Activated CD8-positive, alpha-beta T cell treated with anti-CD3 and anti-CD28 coated beads for 36 hours (primary cell): ENCODE data around the gene MOCS3. TPM values are rescaled to one million over a fixed set of nuclear protein-coding genes. Genes with fewer than 3 reads are reported as not detected.

ENCODE experiments used
- ATAC-seq: fragments of 200-7000 bp; cut with Tn5 transposase; one replicate; pipeline ENCODE4 v1.10.0; 2021; ENCODE audit warnings: mild to moderate bottlenecking, moderate library complexity
- CTCF ChIA-PET: fragments of 350-600 bp; sonication (Branson Sonifier 250); formaldehyde crosslinking; loops from one replicate; lab custom pipeline; 2021; ENCODE audit warnings: antibody characterized with exemption; lab: Charles Lee
- POLR2A ChIA-PET: fragments of 350-600 bp; sonication (Branson Sonifier 250); formaldehyde crosslinking; loops from one replicate; lab custom pipeline; 2021; ENCODE audit warnings: antibody characterized with exemption; lab: Charles Lee
- DNase-seq: peaks from one replicate; pipeline ENCODE4 v3.0.0-alpha.2; 2020
- H3K27ac Mint-ChIP-seq: one replicate; pipeline ENCODE4 v1.8.0; 2021; ENCODE audit warnings: mild to moderate bottlenecking, mixed read lengths
- H3K27me3 Mint-ChIP-seq: one replicate; pipeline ENCODE4 v1.8.0; 2021; ENCODE audit warnings: mixed read lengths
- H3K36me3 Mint-ChIP-seq: one replicate; pipeline ENCODE4 v1.8.0; 2021; ENCODE audit warnings: low read depth, mixed read lengths
- H3K4me1 Mint-ChIP-seq: one replicate; pipeline ENCODE4 v1.8.0; 2021; ENCODE audit warnings: low read depth, mixed read lengths
- H3K4me3 Mint-ChIP-seq: one replicate; pipeline ENCODE4 v1.8.0; 2021; ENCODE audit warnings: mild to moderate bottlenecking, moderate library complexity, mixed read lengths
- H3K9me3 Mint-ChIP-seq: one replicate; pipeline ENCODE4 v1.8.0; 2021; ENCODE audit warnings: mixed read lengths
- CTCF ChIP-seq: fragments of 200-600 bp; IDR thresholded peaks from one replicate; pipeline ENCODE4 v1.8.0; 2022; ENCODE audit warnings: antibody characterized with exemption, mild to moderate bottlenecking
- intact Hi-C: fragments of 100-400 bp; cut with micrococcal nuclease; formaldehyde crosslinking; loops from one replicate; pipeline ENCODE4 v1.10.0; 2022
- total RNA-seq, 2 experiments: library from RNA; stranded (reverse); gene quantifications; one replicate each; pipeline ENCODE4 v1.2.3, GENCODE V29; 2021

The MOCS3 gene
- total RNA-seq = 1 to 10 TPM; 4.6 TPM

- intact Hi-C loops = no loop called here
- POLR2A ChIA-PET = interaction anchor here (0.6 to 3.4 kb wide), 20 partner anchors 10 to 642 kb away, joined by 3 to 85 read pairs (median 4); partner anchors contain the start of genes ADNP, BCAS4 and PARD6B
- peaks cover 48% of the 10 kb centered on the region for H3K4me1 Mint-ChIP-seq
Observed at GRCh38 chr20:50958615-50959542, at the start of gene MOCS3. MOCS3 (plus strand) TSS chr20:50958818; CDS start chr20:50958843, 25 bp downstream.

GRCh38 chr20:50909413-50909812 is 49.2 kb upstream of the MOCS3 start:
- Mint-ChIP-seq H3K4me1 (peaks cover 65% of the 10 kb centered on the region), H3K27ac (peak overlapping the region; percentile 47), H3K36me3 (peaks cover 53% of the 10 kb centered on the region), H3K9me3 (no peaks in the 10 kb centered on the region), H3K27me3 (no peaks in the 10 kb centered on the region), H3K4me3 (no peak overlapping the region)
- intact Hi-C loops = no loop called here
- no peak for TF ChIP-seq CTCF
- ChIA-PET CTCF (interaction anchor here (0.9 to 1.9 kb wide), 6 partner anchors 11 to 115 kb away, joined by 3 to 6 read pairs (median 4); partner anchors contain the start of gene BCAS4), POLR2A (interaction anchor here (0.6 to 1.4 kb wide), 3 partner anchors 17 to 591 kb away, joined by 3 to 5 read pairs (median 4); no protein-coding TSS in a partner anchor)
- no peak for DNase-seq
- ATAC-seq = no peak

More at GRCh38 chr20:50958615-50959542, at the start of gene MOCS3:
- H3K9me3 Mint-ChIP-seq = no peaks in the 10 kb centered on the region
- H3K36me3 Mint-ChIP-seq = peaks cover 28% of the 10 kb centered on the region
- DNase-seq (peak; percentile 85), ATAC-seq (peak; percentile 84)
- no peak for TF ChIP-seq CTCF
- peak within 1 kb of the TSS; percentile 100 for H3K27ac Mint-ChIP-seq
- H3K27me3 Mint-ChIP-seq = no peaks in the 10 kb centered on the region
- CTCF ChIA-PET = interaction anchor here (0.6 to 3.5 kb wide), 13 partner anchors 13 to 170 kb away, joined by 3 to 23 read pairs (median 7); partner anchors contain the start of genes ADNP and BCAS4
- H3K4me3 Mint-ChIP-seq = peak within 1 kb of the TSS; percentile 96

- peak overlapping the region; percentile 75 for H3K27ac Mint-ChIP-seq
- no peak for DNase-seq
- no peaks in the 10 kb centered on the region for H3K9me3 Mint-ChIP-seq
- ChIA-PET POLR2A (interaction anchor here (1.0 to 1.7 kb wide), 5 partner anchors 12 to 120 kb away, joined by 3 to 7 read pairs (median 3); partner anchors contain the start of gene BCAS4), CTCF (interaction anchor here (1.3 to 2.5 kb wide), 3 partner anchors 18 to 285 kb away, joined by 3 to 10 read pairs (median 5); partner anchors contain the start of gene BCAS4)
- ATAC-seq = no peak
- no peaks in the 10 kb centered on the region for H3K27me3 Mint-ChIP-seq
- peaks cover 46% of the 10 kb centered on the region for H3K36me3 Mint-ChIP-seq
- TF ChIP-seq CTCF = no peak
- H3K4me1 Mint-ChIP-seq = peaks cover 66% of the 10 kb centered on the region
- intact Hi-C loops = no loop called here
- no peak overlapping the region for H3K4me3 Mint-ChIP-seq
Observed at GRCh38 chr20:50911030-50911429, 47.6 kb upstream of the MOCS3 start.

- H3K36me3 Mint-ChIP-seq = peaks cover 48% of the 10 kb centered on the region
Observed at GRCh38 chr20:50911716-50912115, 46.9 kb upstream of the MOCS3 start.

More at GRCh38 chr20:50911716-50912115, 46.9 kb upstream of the MOCS3 start:
- peak; percentile 45 for ATAC-seq
- no peak for TF ChIP-seq CTCF
- no peak for DNase-seq
- ChIA-PET CTCF (interaction anchor here (1.0 to 2.5 kb wide), 4 partner anchors 16 to 286 kb away, joined by 3 to 10 read pairs (median 4); partner anchors contain the start of gene BCAS4), POLR2A (interaction anchor here (1.0 to 1.7 kb wide), 6 partner anchors 12 to 121 kb away, joined by 3 to 7 read pairs (median 4); partner anchors contain the start of gene BCAS4)
- H3K27me3 Mint-ChIP-seq = no peaks in the 10 kb centered on the region
- intact Hi-C loops = no loop called here
- peak overlapping the region; percentile 75 for H3K27ac Mint-ChIP-seq
- H3K9me3 Mint-ChIP-seq = no peaks in the 10 kb centered on the region
- H3K4me1 Mint-ChIP-seq = peaks cover 68% of the 10 kb centered on the region
- H3K4me3 Mint-ChIP-seq = no peak overlapping the region
